GM13976 (cell line): Measurements from ENCODE around the gene GPRC5D.

Experiments used
- DNase-seq: peaks from one replicate; pipeline ENCODE4 v3.0.0; 2012; ENCODE audit warnings: low spot score
- in situ Hi-C: fragments of 300-500 bp; cut with MboI; formaldehyde crosslinking; loops from one replicate; pipeline ENCODE4 v1.12.0; 2022; ENCODE audit warnings: low sequenced_read_pairs, mixed read lengths, inconsistent platforms; ENCODE audit not compliant: unreplicated experiment
- TF ChIP-seq, protein P1 (sequence below): IDR thresholded peaks from 2 replicates; pipeline ENCODE4 v1.5.1; 2012; ENCODE audit warnings: borderline replicate concordance, mild to moderate bottlenecking; ENCODE audit not compliant: insufficient read depth; ENCODE audit errors: extremely low read depth, missing control alignments, control extremely low read depth

GPRC5D gene

GRCh38 chr12:12998248-12998647 lies 46.3 kb upstream of the GPRC5D start:
- TF ChIP-seq, protein P1, sequence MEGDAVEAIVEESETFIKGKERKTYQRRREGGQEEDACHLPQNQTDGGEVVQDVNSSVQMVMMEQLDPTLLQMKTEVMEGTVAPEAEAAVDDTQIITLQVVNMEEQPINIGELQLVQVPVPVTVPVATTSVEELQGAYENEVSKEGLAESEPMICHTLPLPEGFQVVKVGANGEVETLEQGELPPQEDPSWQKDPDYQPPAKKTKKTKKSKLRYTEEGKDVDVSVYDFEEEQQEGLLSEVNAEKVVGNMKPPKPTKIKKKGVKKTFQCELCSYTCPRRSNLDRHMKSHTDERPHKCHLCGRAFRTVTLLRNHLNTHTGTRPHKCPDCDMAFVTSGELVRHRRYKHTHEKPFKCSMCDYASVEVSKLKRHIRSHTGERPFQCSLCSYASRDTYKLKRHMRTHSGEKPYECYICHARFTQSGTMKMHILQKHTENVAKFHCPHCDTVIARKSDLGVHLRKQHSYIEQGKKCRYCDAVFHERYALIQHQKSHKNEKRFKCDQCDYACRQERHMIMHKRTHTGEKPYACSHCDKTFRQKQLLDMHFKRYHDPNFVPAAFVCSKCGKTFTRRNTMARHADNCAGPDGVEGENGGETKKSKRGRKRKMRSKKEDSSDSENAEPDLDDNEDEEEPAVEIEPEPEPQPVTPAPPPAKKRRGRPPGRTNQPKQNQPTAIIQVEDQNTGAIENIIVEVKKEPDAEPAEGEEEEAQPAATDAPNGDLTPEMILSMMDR: no peak
- in situ Hi-C loops: no loop called here
- no peak for DNase-seq

DNA sequence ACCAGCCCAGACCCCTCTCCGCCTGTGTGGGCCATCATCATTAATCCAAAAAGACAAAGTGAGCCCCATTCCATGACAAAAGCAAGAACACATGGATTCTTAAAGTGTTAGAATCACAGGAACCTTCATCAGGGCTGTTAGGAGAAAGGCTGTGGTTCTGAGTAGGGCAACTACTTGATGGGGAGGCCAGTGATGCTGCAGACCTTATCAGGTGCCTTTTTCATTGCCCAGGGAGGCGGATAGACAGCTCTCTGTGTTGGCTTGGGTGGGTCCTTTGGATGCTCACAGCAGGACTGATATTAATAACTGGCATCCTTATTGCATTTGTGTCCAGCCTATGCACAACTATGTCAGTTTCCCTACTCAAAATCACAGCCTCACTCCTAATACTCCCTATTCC lies 45.8 kb upstream of the GPRC5D start:
- TF ChIP-seq, protein P1: no peak
- in situ Hi-C loops: no loop called here
- DNase-seq: no peak

DNA sequence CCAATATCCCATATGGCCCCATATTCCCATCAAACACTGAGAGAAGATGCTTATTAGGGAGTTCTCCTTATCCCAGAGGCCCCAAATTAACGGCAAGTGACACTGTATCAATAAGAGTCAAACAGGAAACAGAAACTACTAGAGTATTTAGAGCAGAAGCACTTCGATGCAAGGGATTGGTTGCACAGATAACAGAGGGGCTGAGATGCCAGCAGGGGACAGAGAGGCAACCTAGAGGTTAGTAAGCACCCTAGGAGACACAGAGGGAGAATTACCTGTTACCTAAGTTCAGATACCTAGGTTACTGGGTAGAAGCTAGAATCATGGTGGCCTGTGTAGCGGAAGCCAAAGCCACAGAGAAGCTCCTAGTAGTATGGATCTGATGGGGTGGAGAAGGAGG lies 45.2 kb upstream of the GPRC5D start:
- TF ChIP-seq, protein P1: no peak
- no peak for DNase-seq
- in situ Hi-C loops: no loop called here

DNA sequence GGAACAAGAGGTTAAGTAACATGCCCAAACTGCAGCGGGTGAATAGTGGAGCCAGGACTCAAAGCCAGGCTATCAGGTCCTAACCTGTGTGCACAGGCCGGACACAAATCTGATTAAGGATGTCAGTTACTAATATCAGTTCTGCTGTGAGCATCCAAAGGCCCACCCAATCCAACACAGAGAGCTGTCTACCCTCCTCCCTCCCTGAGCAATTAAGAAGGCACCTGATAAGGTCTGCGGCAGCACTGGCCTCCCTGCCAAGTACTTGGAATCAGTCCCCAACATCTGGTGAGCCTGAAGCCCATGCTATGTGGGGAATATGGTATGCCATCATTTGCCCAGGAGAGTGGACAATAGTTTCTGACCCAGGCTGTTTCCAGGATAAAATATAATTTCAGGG lies 44.2 kb upstream of the GPRC5D start:
- in situ Hi-C loops: no loop called here
- TF ChIP-seq, protein P1: no peak
- no peak for DNase-seq

- DNase-seq: no peak
- TF ChIP-seq, protein P1: no peak
- in situ Hi-C loops: no loop called here
These were observed 43.1 kb upstream of the GPRC5D start for GRCh38 chr12:12995088-12995487.

- no peak for DNase-seq
- in situ Hi-C loops: no loop called here
- TF ChIP-seq, protein P1: no peak
These were observed 41.4 kb upstream of the GPRC5D start for GRCh38 chr12:12993367-12993766.

DNA sequence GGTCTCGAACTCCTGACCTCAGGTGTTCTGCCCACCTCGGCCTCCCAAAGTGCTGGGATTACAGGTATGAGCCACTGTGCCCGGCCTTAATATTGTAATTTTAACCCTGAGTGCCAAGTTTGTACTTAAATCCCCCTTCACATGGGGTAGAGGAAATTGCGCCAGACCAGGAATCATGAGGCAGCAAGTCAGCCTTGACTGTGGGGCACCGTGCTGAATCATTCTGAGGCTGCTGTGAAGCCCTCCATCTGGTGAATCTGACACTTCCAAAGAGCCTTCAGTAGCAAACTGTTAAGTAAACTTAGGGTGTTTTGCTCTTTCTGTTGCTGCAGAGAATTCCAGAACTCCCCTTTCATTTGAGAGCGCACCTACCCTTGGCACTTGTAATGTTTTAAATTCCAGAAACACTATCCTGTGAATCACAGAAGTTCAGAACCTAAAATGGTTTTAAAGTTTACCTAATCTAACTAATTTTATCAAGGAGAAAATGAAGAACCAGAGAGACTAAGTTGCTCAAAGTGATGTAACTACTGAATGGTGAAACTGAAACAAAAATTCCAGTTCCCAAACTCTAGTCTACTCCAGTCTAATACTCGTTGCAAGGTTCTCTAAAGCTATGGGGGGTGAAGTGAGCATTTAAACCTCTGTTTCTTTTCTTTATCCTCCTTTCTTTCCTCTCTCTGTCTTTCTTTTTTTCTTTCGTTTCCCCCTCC lies 40.6 kb upstream of the GPRC5D start:
- TF ChIP-seq, protein P1: no peak
- DNase-seq: no peak
- in situ Hi-C loops: no loop called here
